HG02884 (cell line): ENCODE results near the gene AVPR1B.
"Not testable (repeated sequence)": the region's sequence is repeated elsewhere in the genome, so short reads cannot be mapped to it uniquely, and the experiment has no call there.

Experiments used
- ATAC-seq: cut with Tn5 transposase; IDR thresholded peaks from one replicate; pipeline ENCODE4 v1.9.1; 2021; ENCODE audit warnings: mild to moderate bottlenecking, moderate library complexity; ENCODE audit not compliant: unreplicated experiment

The AVPR1B gene

GRCh38 chr1:206082831-206083695 lies 34.1 kb downstream of the AVPR1B start:
- no peak for ATAC-seq

GRCh38 chr1:206081856-206082255 lies 35.3 kb downstream of the AVPR1B start:
- ATAC-seq: no peak

- no peak for ATAC-seq
These were observed 37.0 kb downstream of the AVPR1B start for GRCh38 chr1:206080026-206080820.

GRCh38 chr1:206079135-206079534 lies 38.1 kb downstream of the AVPR1B start:
- ATAC-seq: no peak

- ATAC-seq: no peak
These were observed 41.1 kb downstream of the AVPR1B start for GRCh38 chr1:206075786-206076755.

GRCh38 chr1:206074839-206075238 lies 42.3 kb downstream of the AVPR1B start:
- ATAC-seq: no peak

GRCh38 chr1:206070627-206071304 lies 46.4 kb downstream of the AVPR1B start:
- ATAC-seq: no peak

- ATAC-seq: no peak
These were observed 48.9 kb downstream of the AVPR1B start for GRCh38 chr1:206068314-206068713.

GRCh38 chr1:206067486-206068227 lies 49.5 kb downstream of the AVPR1B start:
- no peak for ATAC-seq

GRCh38 chr1:206066479-206067171 lies 50.6 kb downstream of the AVPR1B start:
- ATAC-seq: no peak

GRCh38 chr1:206065547-206066145 lies 51.5 kb downstream of the AVPR1B start:
- ATAC-seq: no peak

GRCh38 chr1:206064501-206064900 lies 52.7 kb downstream of the AVPR1B start:
- not testable (repeated sequence) for ATAC-seq

GRCh38 chr1:206064001-206064400 lies 53.2 kb downstream of the AVPR1B start:
- ATAC-seq: not testable (repeated sequence)

GRCh38 chr1:206062464-206062863 lies 54.7 kb downstream of the AVPR1B start:
- ATAC-seq: no peak

- no peak for ATAC-seq
These were observed 56.3 kb downstream of the AVPR1B start for GRCh38 chr1:206060844-206061243.
